CD4-positive, alpha-beta T cell (primary cell): ENCODE data around the gene MGA. TPM values are rescaled to one million over a fixed set of nuclear protein-coding genes. Genes with fewer than 3 reads are reported as not detected.
A peak's percentile ranks its signal among the peaks of the same experiment; 100 is the strongest.

Source experiments
- ATAC-seq: fragments of 200-7000 bp; cut with Tn5 transposase; one replicate; pipeline ENCODE4 v1.10.0; 2022; ENCODE audit warnings: mild to moderate bottlenecking; ENCODE audit not compliant: poor library complexity
- CTCF ChIA-PET: fragments of 350-600 bp; sonication (Branson Sonifier 250); formaldehyde crosslinking; loops from one replicate; lab custom pipeline; 2021; ENCODE audit warnings: antibody characterized with exemption, inconsistent platforms; lab: Charles Lee
- POLR2A ChIA-PET: fragments of 350-600 bp; sonication (Branson Sonifier 250); formaldehyde crosslinking; loops from one replicate; lab custom pipeline; 2021; ENCODE audit warnings: antibody characterized with exemption, inconsistent platforms; lab: Charles Lee
- DNase-seq, 14 experiments: peaks; one replicate each; pipeline ENCODE4 v3.0.0-alpha.2; 2013 to 2020; ENCODE audit warnings: mixed read lengths in 2 of 14
- H3K27ac ChIP-seq, 2 donors: one replicate each; pipeline versions ENCODE4 v1.5.1 to v1.7.0; 2013; ENCODE audit warnings: low read length in 2 of 2, low read depth in 1 of 2, mild to moderate bottlenecking in 1 of 2
- H3K27me3 ChIP-seq, 2 experiments: 1 replicate in 1 of 2; 2 replicates in 1 of 2; pipeline versions ENCODE4 v1.6.1 to v1.7.0; 2013; ENCODE audit warnings: low read length in 2 of 2, control low read depth in 1 of 2, mild to moderate bottlenecking in 1 of 2, moderate library complexity in 1 of 2; ENCODE audit not compliant: insufficient read depth in 2 of 2, control insufficient read depth in 1 of 2
- H3K36me3 ChIP-seq: one replicate; pipeline ENCODE4 v1.6.1; 2013; ENCODE audit warnings: low read length, control low read depth; ENCODE audit not compliant: insufficient read depth
- H3K4me1 ChIP-seq: one replicate; pipeline ENCODE4 v1.6.1; 2013; ENCODE audit warnings: low read length, control low read depth; ENCODE audit not compliant: insufficient read depth
- H3K4me3 ChIP-seq: one replicate; pipeline ENCODE4 v1.5.1; 2013; ENCODE audit warnings: mild to moderate bottlenecking, low read length, moderate library complexity
- H3K9me3 ChIP-seq, 2 experiments: 1 replicate in 1 of 2; 2 replicates in 1 of 2; pipeline versions ENCODE4 v1.6.1 to v1.7.0; 2013; ENCODE audit warnings: low read length in 2 of 2, mild to moderate bottlenecking in 2 of 2, control low read depth in 1 of 2, moderate library complexity in 1 of 2; ENCODE audit not compliant: control insufficient read depth in 1 of 2, insufficient read depth in 1 of 2
- H3K27ac Mint-ChIP-seq: one replicate; pipeline ENCODE4 v1.8.0; 2020; ENCODE audit warnings: mixed read lengths
- H3K27me3 Mint-ChIP-seq: one replicate; pipeline ENCODE4 v1.8.0; 2021; ENCODE audit warnings: mixed read lengths
- H3K36me3 Mint-ChIP-seq: one replicate; pipeline ENCODE4 v1.8.0; 2021; ENCODE audit warnings: low read depth, mixed read lengths
- H3K4me1 Mint-ChIP-seq: one replicate; pipeline ENCODE4 v1.8.0; 2021; ENCODE audit warnings: low read depth, mixed read lengths
- H3K4me3 Mint-ChIP-seq: one replicate; pipeline ENCODE4 v1.8.0; 2020; ENCODE audit warnings: mild to moderate bottlenecking, mixed read lengths
- H3K9me3 Mint-ChIP-seq: one replicate; pipeline ENCODE4 v1.8.0; 2020; ENCODE audit warnings: mixed read lengths
- intact Hi-C, 2 experiments: fragments of 100-400 bp; cut with DNase I in 1 of 2; cut with micrococcal nuclease in 1 of 2; formaldehyde crosslinking; loops; one replicate each; pipeline versions ENCODE4 v1.15.1 to v1.9.0; 2023 to 2025; cut with DNase I, micrococcal nuclease
- total RNA-seq, 174 experiments: library from RNA in 2 of 174; stranded (reverse) in 2 of 174; gene quantifications; one replicate each; pipeline ENCODE4 v1.2.3 and lab custom pipeline; 2021 to 2026
- TF ChIP-seq, protein P1 (sequence below): fragments of 200-600 bp; IDR thresholded peaks from one replicate; pipeline ENCODE4 v1.8.0; 2022; ENCODE audit warnings: antibody characterized with exemption, mild to moderate bottlenecking

MGA gene
- total RNA-seq, 2 experiments from 2014 or later, result 31.0 to 33.9 TPM

DNA sequence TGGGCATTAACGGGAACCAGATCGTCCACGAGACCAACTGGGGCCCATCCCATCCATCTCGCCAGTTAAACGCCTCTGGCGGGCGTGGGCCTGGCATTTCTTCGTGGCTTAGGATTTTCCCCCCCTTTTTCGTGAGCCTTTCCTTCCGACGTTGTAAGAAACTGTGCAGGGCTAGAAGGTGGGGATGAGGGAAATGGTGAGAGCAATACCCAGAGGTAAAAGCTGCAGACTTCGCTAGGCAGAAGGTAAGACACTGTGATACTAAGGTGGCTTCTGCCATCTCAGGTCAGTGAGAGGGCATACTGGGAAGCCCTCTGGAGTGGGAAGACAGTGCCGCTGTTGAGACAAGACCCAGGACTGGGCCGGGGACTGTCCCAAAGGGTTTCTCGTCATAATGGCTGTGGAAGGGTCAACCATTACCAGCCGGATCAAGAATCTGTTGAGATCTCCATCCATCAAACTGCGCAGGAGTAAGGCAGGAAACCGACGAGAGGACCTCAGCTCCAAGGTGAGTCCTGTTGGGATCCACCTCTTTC lies 114.7 kb downstream of the MGA start:
- Mint-ChIP-seq H3K27ac (peak overlapping the region; percentile 83), H3K27me3 (no peaks in the 10 kb centered on the region), H3K4me3 (peak overlapping the region; percentile 96), H3K4me1 (peaks cover 71% of the 10 kb centered on the region), H3K9me3 (no peaks in the 10 kb centered on the region), H3K36me3 (peaks cover 17% of the 10 kb centered on the region)
- Histone ChIP-seq H3K9me3 (no peaks in the 10 kb centered on the region), H3K27me3 (no peaks in the 10 kb centered on the region), H3K4me3 (peak overlapping the region; percentile 89), H3K36me3 (no peaks in the 10 kb centered on the region), H3K27ac (peak overlapping the region; percentile 52 to 72), H3K4me1 (peaks cover 51% of the 10 kb centered on the region)
- intact Hi-C loops, result loop anchor here (1.0 to 5.0 kb wide), 7 partner anchors 53 to 218 kb away; partner anchors contain the start of genes JMJD7 (in 1 of the 2), MGA (in 1 of the 2), SPTBN5 (in 1 of the 2) and TYRO3 (in 1 of the 2)
- TF ChIP-seq, protein P1, sequence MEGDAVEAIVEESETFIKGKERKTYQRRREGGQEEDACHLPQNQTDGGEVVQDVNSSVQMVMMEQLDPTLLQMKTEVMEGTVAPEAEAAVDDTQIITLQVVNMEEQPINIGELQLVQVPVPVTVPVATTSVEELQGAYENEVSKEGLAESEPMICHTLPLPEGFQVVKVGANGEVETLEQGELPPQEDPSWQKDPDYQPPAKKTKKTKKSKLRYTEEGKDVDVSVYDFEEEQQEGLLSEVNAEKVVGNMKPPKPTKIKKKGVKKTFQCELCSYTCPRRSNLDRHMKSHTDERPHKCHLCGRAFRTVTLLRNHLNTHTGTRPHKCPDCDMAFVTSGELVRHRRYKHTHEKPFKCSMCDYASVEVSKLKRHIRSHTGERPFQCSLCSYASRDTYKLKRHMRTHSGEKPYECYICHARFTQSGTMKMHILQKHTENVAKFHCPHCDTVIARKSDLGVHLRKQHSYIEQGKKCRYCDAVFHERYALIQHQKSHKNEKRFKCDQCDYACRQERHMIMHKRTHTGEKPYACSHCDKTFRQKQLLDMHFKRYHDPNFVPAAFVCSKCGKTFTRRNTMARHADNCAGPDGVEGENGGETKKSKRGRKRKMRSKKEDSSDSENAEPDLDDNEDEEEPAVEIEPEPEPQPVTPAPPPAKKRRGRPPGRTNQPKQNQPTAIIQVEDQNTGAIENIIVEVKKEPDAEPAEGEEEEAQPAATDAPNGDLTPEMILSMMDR, result no peak
- ATAC-seq (no peak), DNase-seq (peak in 1 of 14 experiments; percentile 1)
- CTCF ChIA-PET, result interaction anchor here (0.6 to 5.8 kb wide), 19 partner anchors 9 to 231 kb away, joined by 3 to 91 read pairs (median 5); partner anchors contain the start of genes JMJD7 and RPAP1
- POLR2A ChIA-PET, result interaction anchor here (0.6 to 3.8 kb wide), 16 partner anchors 9 to 720 kb away, joined by 3 to 39 read pairs (median 8); partner anchors contain the start of genes EHD4, JMJD7 and MGA

DNA sequence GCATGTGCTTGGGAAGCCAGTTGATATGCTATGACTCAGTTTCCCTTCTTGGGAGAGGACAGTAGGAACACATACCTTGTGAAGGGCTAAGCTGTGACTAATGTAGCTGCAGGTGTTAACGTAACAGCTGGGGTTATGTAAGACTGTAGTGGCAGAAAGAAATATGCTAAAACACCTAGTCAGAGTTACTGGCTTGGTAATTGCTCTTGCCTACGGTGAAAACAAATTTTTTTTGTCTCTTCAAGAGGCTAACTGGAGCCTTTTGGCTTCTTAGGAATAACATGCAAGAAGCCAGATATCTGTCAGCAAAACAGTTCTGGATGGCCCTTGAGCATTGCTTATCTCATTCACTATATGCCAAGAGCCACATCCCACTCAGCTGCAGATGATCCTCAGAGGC lies 115.4 kb downstream of the MGA start:
- ATAC-seq (no peak), DNase-seq (peak in 1 of 14 experiments; percentile 8)
- TF ChIP-seq, protein P1, result no peak
- H3K4me3 Mint-ChIP-seq, result peak overlapping the region; percentile 96
- peaks cover 17% of the 10 kb centered on the region for H3K36me3 Mint-ChIP-seq
- Histone ChIP-seq H3K9me3 (no peaks in the 10 kb centered on the region), H3K36me3 (no peaks in the 10 kb centered on the region), H3K4me3 (peak overlapping the region; percentile 89), H3K27ac (no peak overlapping the region), H3K4me1 (peaks cover 53% of the 10 kb centered on the region), H3K27me3 (no peaks in the 10 kb centered on the region)
- peak overlapping the region; percentile 83 for H3K27ac Mint-ChIP-seq
- ChIA-PET POLR2A (no interaction called here), CTCF (interaction anchor here (5.3 to 5.8 kb wide), 2 partner anchors 35 to 129 kb away, joined by 42 to 91 read pairs; no protein-coding TSS in a partner anchor)
- no peaks in the 10 kb centered on the region for H3K9me3 Mint-ChIP-seq
- H3K4me1 Mint-ChIP-seq, result peaks cover 78% of the 10 kb centered on the region
- no peaks in the 10 kb centered on the region for H3K27me3 Mint-ChIP-seq
- intact Hi-C loops, result loop anchor here in 1 of 2 experiments (2.0 kb wide), 1 partner anchor 119 kb away; the partner anchor contains the start of gene SPTBN5

DNA sequence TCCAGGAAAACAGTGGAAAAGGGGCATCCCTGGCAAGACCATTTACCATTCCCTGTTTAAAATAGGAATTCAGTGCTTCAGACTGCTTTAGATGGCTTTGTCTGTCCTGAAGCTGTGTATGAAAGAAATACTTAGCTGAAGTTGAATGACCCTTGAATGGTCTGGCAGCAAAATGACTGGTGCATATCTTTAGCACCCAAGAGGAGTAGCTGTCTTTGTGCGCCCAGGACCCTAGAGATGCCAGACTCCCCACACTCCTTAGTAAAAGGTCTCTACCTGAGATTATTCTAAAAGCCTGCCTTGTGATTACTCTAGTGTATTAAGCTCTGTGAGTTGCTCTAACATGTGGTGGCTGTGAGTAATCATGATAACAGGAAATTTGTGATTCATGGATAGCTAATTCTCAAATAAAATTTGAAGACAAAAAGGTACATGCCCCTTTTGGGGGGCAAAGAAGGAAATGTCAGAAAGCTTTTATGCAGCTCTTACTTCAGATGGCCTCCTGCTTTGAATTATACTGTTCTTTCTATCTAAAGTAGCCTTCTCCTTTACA lies 117.3 kb downstream of the MGA start:
- peaks cover 53% of the 10 kb centered on the region for H3K4me1 ChIP-seq
- no peak overlapping the region for H3K4me3 ChIP-seq
- ATAC-seq (no peak), DNase-seq (no peak)
- Mint-ChIP-seq H3K36me3 (peaks cover 26% of the 10 kb centered on the region), H3K27me3 (no peaks in the 10 kb centered on the region), H3K9me3 (no peaks in the 10 kb centered on the region), H3K27ac (no peak overlapping the region), H3K4me1 (peaks cover 80% of the 10 kb centered on the region), H3K4me3 (peak overlapping the region; percentile 11)
- TF ChIP-seq, protein P1, result no peak
- H3K36me3 ChIP-seq, result no peaks in the 10 kb centered on the region
- H3K9me3 ChIP-seq, result no peaks in the 10 kb centered on the region
- CTCF ChIA-PET, result interaction anchor here (1.3 to 5.3 kb wide), 2 partner anchors 34 to 127 kb away, joined by 8 to 42 read pairs; no protein-coding TSS in a partner anchor
- H3K27me3 ChIP-seq, result no peaks in the 10 kb centered on the region
- intact Hi-C loops, result no loop called here
- POLR2A ChIA-PET, result interaction anchor here (1.0 kb wide), 1 partner anchor 33 kb away, joined by 3 read pairs; no protein-coding TSS in a partner anchor
- H3K27ac ChIP-seq, result no peak overlapping the region
